Thymus (tissue), 14 donors: ENCODE results near the gene CAMK2B. TPM values are rescaled to one million over a fixed set of nuclear protein-coding genes. Genes with fewer than 3 reads are reported as not detected.
A peak's percentile ranks its signal among the peaks of the same experiment; 100 is the strongest.

Experiments
- DNase-seq, 9 donors: peaks; one replicate each; pipeline ENCODE4 v3.0.0-alpha.2; 2013; ENCODE audit warnings: low spot score in 9 of 9, low read depth in 6 of 9, missing footprints in 1 of 9
- H3K27ac ChIP-seq, 2 donors: one replicate each; pipeline ENCODE4 v1.5.1; 2013; ENCODE audit warnings: control low read depth in 1 of 2, low read depth in 1 of 2, low read length in 1 of 2, mild to moderate bottlenecking in 1 of 2, moderate library complexity in 1 of 2
- H3K27me3 ChIP-seq, 2 donors: one replicate each; pipeline ENCODE4 v1.5.1; 2013; ENCODE audit warnings: low read length in 1 of 2; ENCODE audit not compliant: control insufficient read depth in 2 of 2, insufficient read depth in 1 of 2
- H3K36me3 ChIP-seq, 2 donors: one replicate each; pipeline ENCODE4 v1.5.1; 2013; ENCODE audit warnings: low read length in 1 of 2, mild to moderate bottlenecking in 1 of 2, moderate library complexity in 1 of 2; ENCODE audit not compliant: control insufficient read depth in 2 of 2, insufficient read depth in 2 of 2
- H3K4me1 ChIP-seq, 2 donors: one replicate each; pipeline ENCODE4 v1.5.1; 2013; ENCODE audit warnings: low read length in 2 of 2; ENCODE audit not compliant: control insufficient read depth in 2 of 2, insufficient read depth in 2 of 2
- H3K4me3 ChIP-seq, 2 donors: one replicate each; pipeline ENCODE4 v1.5.1; 2013; ENCODE audit warnings: low read length in 2 of 2, control low read depth in 1 of 2, mild to moderate bottlenecking in 1 of 2
- H3K9me3 ChIP-seq, 2 donors: one replicate each; pipeline ENCODE4 v1.5.1; 2013; ENCODE audit warnings: low read length in 1 of 2, mild to moderate bottlenecking in 1 of 2; ENCODE audit not compliant: control insufficient read depth in 2 of 2, insufficient read depth in 1 of 2
- WGBS: extraction: QIAGEN DNeasy Blood & Tissue Kit; methylation state at CpG from one replicate; pipeline ENCODE4 v1.1.7; 2013; 5-methylcytosine and 5-hydroxymethylcytosine counted together
- long read RNA-seq, 10 donors: transcript quantifications; one replicate each; lab custom pipeline, GENCODE V29; 2026
- polyA plus RNA-seq: library from polyadenylated mRNA; stranded (reverse); fragments of 200-250 nt; gene quantifications from one replicate; pipeline ENCODE4 v1.2.3, GENCODE V29; 2013
- total RNA-seq: library from RNA; stranded (reverse); fragments of 120-200 nt; gene quantifications from one replicate; pipeline ENCODE4 v1.2.4, GENCODE V29; 2013
- donor health status: healthy.

CAMK2B gene
- 0.85 TPM for total RNA-seq
- 3.1 TPM for polyA plus RNA-seq
- long read RNA-seq, donor 1, result 0 reads
- long read RNA-seq, donor 2, result 0 reads
- long read RNA-seq, donor 3, partial matches to known transcripts, result 0 of 1 reads
- long read RNA-seq, donor 3, other reads (novel, unspliced or antisense), result 0 of 1 reads
- long read RNA-seq, donor 4, partial matches to known transcripts, result 0 of 1 reads
- long read RNA-seq, donor 4, other reads (novel, unspliced or antisense), result 0 of 1 reads
- long read RNA-seq, donor 5, result 0 reads
- long read RNA-seq, donor 6, partial matches to known transcripts, result 0 of 1 reads
- long read RNA-seq, donor 6, other reads (novel, unspliced or antisense), result 0 of 1 reads
- long read RNA-seq, donor 7, partial matches to known transcripts, result 0 of 1 reads
- long read RNA-seq, donor 7, other reads (novel, unspliced or antisense), result 0 of 1 reads
- long read RNA-seq, donor 8, result 0 reads
- long read RNA-seq, donor 9, partial matches to known transcripts, result 0 of 1 reads
- long read RNA-seq, donor 9, other reads (novel, unspliced or antisense), result 0 of 1 reads
- long read RNA-seq, donor 10, partial matches to known transcripts, result 0 of 1 reads
- long read RNA-seq, donor 10, other reads (novel, unspliced or antisense), result 0 of 1 reads

GRCh38 chr7:44325201-44325671 lies at the start of gene CAMK2B:
TSS of gene CAMK2B (minus strand) at chr7:44325594. CDS start at chr7:44325421, 173 bp downstream.
- DNase-seq, result no peak
- under 1% methylated on average over 85 of the region's 85 CpGs for WGBS
- H3K36me3 ChIP-seq, result no peaks in the 10 kb centered on the region
- no peak within 1 kb of the TSS for H3K27ac ChIP-seq
- no peaks in the 10 kb centered on the region for H3K9me3 ChIP-seq
- H3K4me3 ChIP-seq, result peak within 1 kb of the TSS in 1 of 2 donors; percentile 29
- H3K27me3 ChIP-seq, result peaks cover 44 to 74% of the 10 kb centered on the region in 2 donors
- no peaks in the 10 kb centered on the region for H3K4me1 ChIP-seq

- no peak for DNase-seq
- no peaks in the 10 kb centered on the region for H3K4me1 ChIP-seq
- H3K4me3 ChIP-seq, result no peak overlapping the region
- no peak overlapping the region for H3K27ac ChIP-seq
- H3K36me3 ChIP-seq, result no peaks in the 10 kb centered on the region
- no peaks in the 10 kb centered on the region for H3K9me3 ChIP-seq
- 86% methylated on average over 12 of the region's 12 CpGs for WGBS
- peaks cover 2 to 28% of the 10 kb centered on the region in 2 donors for H3K27me3 ChIP-seq
Measured at GRCh38 chr7:44374007-44374763, 48.8 kb upstream of the CAMK2B start.

GRCh38 chr7:44373418-44373740 lies 48.0 kb upstream of the CAMK2B start:
- Histone ChIP-seq H3K4me3 (no peak overlapping the region), H3K9me3 (peaks cover 0 to 1% of the 10 kb centered on the region in 2 donors), H3K36me3 (no peaks in the 10 kb centered on the region), H3K27me3 (peaks cover 6 to 34% of the 10 kb centered on the region in 2 donors), H3K4me1 (no peaks in the 10 kb centered on the region), H3K27ac (no peak overlapping the region)
- DNase-seq, result no peak
- WGBS, result 89% methylated on average over 2 of the region's 2 CpGs

- DNase-seq, result no peak
- 93% methylated on average over 5 of the region's 5 CpGs for WGBS
Measured at GRCh38 chr7:44372560-44373417, 47.4 kb upstream of the CAMK2B start.

GRCh38 chr7:44368885-44369284 lies 43.5 kb upstream of the CAMK2B start:
- Histone ChIP-seq H3K36me3 (no peaks in the 10 kb centered on the region), H3K27ac (no peak overlapping the region), H3K4me1 (no peaks in the 10 kb centered on the region), H3K4me3 (no peak overlapping the region), H3K27me3 (peaks cover 4 to 33% of the 10 kb centered on the region in 2 donors), H3K9me3 (peaks cover 0 to 1% of the 10 kb centered on the region in 2 donors)
- DNase-seq, result no peak
- 99% methylated on average over 1 of the region's 1 CpG for WGBS

More at GRCh38 chr7:44372560-44373417, 47.4 kb upstream of the CAMK2B start:
- Histone ChIP-seq H3K27me3 (peaks cover 6 to 40% of the 10 kb centered on the region in 2 donors), H3K27ac (no peak overlapping the region), H3K4me3 (no peak overlapping the region), H3K9me3 (peaks cover 0 to 1% of the 10 kb centered on the region in 2 donors), H3K4me1 (no peaks in the 10 kb centered on the region), H3K36me3 (no peaks in the 10 kb centered on the region)

GRCh38 chr7:44368455-44368854 lies 43.1 kb upstream of the CAMK2B start:
- Histone ChIP-seq H3K4me1 (no peaks in the 10 kb centered on the region), H3K27ac (no peak overlapping the region), H3K9me3 (peaks cover 0 to 1% of the 10 kb centered on the region in 2 donors), H3K4me3 (no peak overlapping the region), H3K36me3 (no peaks in the 10 kb centered on the region), H3K27me3 (peaks cover 4 to 31% of the 10 kb centered on the region in 2 donors)
- DNase-seq, result no peak

- peaks cover 4 to 25% of the 10 kb centered on the region in 2 donors for H3K27me3 ChIP-seq
- H3K4me3 ChIP-seq, result no peak overlapping the region
- H3K9me3 ChIP-seq, result peaks cover 0 to 1% of the 10 kb centered on the region in 2 donors
- H3K4me1 ChIP-seq, result no peaks in the 10 kb centered on the region
- no peak overlapping the region for H3K27ac ChIP-seq
- H3K36me3 ChIP-seq, result no peaks in the 10 kb centered on the region
- WGBS, result 91% methylated on average over 5 of the region's 5 CpGs
- DNase-seq, result no peak
Measured at GRCh38 chr7:44367475-44368043, 42.2 kb upstream of the CAMK2B start.

GRCh38 chr7:44366986-44367385 lies 41.6 kb upstream of the CAMK2B start:
- H3K4me3 ChIP-seq, result no peak overlapping the region
- peaks cover 0 to 1% of the 10 kb centered on the region in 2 donors for H3K9me3 ChIP-seq
- H3K27ac ChIP-seq, result no peak overlapping the region
- DNase-seq, result no peak
- H3K36me3 ChIP-seq, result no peaks in the 10 kb centered on the region
- peaks cover 4 to 25% of the 10 kb centered on the region in 2 donors for H3K27me3 ChIP-seq
- no peaks in the 10 kb centered on the region for H3K4me1 ChIP-seq
- 94% methylated on average over 4 of the region's 4 CpGs for WGBS
